Esophagus squamous epithelium (tissue), 4 donors: ENCODE measurements around the gene OPN3.

ENCODE experiments used
- POLR2A ChIP-seq, 4 donors: fragments of 450-650 bp; IDR thresholded peaks; one replicate each; pipeline ENCODE4 v1.6.1; 2017; ENCODE audit warnings: antibody characterized with exemption in 4 of 4, mild to moderate bottlenecking in 4 of 4, moderate library complexity in 3 of 4
- TF ChIP-seq, protein P1 (sequence below), 6 experiments: fragments of 450-650 bp in 4 of 6; fragments of 200-600 bp in 2 of 6; sonication (generic) in 2 of 6; IDR thresholded peaks; one replicate each; pipeline ENCODE4 v1.5.1; 2016 to 2019; ENCODE audit warnings: antibody characterized with exemption in 6 of 6, mild to moderate bottlenecking in 4 of 6, moderate library complexity in 4 of 6

DNA sequence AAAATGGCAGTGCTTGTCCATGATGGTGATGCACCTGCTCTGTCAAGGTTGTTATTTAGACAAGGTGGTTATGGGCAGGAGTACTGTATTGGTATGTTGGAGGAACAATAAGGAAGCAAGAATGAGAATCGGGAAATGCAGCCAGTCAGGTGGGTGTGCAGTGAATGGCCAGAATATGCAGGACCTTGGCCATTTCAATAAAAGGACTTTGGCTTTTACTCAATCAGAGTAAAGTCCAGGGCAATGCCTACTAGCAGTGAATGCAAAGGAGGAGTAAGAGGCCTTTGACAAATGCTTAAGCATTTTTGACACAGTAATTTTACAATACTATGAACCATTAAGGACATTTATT lies 2.4 kb upstream of the OPN3 start:
- TF ChIP-seq, protein P1, sequence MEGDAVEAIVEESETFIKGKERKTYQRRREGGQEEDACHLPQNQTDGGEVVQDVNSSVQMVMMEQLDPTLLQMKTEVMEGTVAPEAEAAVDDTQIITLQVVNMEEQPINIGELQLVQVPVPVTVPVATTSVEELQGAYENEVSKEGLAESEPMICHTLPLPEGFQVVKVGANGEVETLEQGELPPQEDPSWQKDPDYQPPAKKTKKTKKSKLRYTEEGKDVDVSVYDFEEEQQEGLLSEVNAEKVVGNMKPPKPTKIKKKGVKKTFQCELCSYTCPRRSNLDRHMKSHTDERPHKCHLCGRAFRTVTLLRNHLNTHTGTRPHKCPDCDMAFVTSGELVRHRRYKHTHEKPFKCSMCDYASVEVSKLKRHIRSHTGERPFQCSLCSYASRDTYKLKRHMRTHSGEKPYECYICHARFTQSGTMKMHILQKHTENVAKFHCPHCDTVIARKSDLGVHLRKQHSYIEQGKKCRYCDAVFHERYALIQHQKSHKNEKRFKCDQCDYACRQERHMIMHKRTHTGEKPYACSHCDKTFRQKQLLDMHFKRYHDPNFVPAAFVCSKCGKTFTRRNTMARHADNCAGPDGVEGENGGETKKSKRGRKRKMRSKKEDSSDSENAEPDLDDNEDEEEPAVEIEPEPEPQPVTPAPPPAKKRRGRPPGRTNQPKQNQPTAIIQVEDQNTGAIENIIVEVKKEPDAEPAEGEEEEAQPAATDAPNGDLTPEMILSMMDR (IDR thresholded peaks at IDR 0.05): no peak
- TF ChIP-seq POLR2A (IDR thresholded peaks at IDR 0.05): no peak
